ENCODE data around the gene RFFL.

DNA sequence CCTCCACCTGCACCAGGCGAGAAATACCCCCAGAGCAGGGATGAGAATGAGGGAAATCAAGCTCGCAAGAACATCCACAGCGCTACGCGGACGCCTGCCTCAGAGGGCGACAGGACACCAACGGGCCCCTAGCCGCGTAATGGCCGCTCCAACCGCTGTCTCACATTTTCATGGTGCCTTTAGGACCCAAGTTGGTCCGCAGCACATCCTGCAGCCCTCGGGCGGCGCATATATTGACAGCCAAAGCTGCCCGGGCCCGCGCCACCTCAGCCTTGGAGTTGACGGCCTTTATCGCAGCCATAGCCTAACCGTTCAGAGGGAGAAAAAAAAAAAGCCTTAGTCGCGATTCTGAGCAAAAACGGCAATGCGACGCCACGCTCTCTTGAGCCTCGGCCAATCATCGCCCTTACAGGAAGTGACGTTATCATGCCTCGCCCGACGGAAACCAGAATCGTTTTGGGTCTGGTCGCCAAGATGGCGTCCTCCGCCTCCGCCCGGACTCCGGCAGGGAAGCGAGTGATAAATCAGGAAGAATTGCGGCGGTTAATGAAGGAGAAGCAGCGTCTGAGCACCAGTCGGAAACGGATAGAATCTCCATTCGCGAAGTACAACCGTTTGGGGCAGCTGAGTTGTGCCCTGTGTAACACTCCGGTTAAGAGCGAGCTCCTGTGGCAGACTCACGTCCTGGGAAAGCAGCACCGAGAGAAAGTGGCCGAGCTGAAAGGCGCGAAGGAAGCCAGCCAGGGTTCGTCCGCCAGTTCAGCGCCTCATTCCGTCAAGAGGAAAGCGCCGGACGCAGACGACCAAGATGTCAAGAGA lies 102.2 kb downstream of the RFFL start, which contains the start of the genes CCT6B and ZNF830:
- TF ChIP-seq, protein P1, sequence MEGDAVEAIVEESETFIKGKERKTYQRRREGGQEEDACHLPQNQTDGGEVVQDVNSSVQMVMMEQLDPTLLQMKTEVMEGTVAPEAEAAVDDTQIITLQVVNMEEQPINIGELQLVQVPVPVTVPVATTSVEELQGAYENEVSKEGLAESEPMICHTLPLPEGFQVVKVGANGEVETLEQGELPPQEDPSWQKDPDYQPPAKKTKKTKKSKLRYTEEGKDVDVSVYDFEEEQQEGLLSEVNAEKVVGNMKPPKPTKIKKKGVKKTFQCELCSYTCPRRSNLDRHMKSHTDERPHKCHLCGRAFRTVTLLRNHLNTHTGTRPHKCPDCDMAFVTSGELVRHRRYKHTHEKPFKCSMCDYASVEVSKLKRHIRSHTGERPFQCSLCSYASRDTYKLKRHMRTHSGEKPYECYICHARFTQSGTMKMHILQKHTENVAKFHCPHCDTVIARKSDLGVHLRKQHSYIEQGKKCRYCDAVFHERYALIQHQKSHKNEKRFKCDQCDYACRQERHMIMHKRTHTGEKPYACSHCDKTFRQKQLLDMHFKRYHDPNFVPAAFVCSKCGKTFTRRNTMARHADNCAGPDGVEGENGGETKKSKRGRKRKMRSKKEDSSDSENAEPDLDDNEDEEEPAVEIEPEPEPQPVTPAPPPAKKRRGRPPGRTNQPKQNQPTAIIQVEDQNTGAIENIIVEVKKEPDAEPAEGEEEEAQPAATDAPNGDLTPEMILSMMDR (IDR thresholded peaks at IDR 0.05): no peak
- no peak for TF ChIP-seq EZH2 (IDR thresholded peaks at IDR 0.05; ENCODE audit: borderline replicate concordance, insufficient read depth, low read depth, low read length, poor library complexity, severe bottlenecking)

Data from B cell (primary cell).